GM21717 (cell line): Measurements from ENCODE around the gene CD164L2.

Experiments used
- ATAC-seq: cut with Tn5 transposase; IDR thresholded peaks from one replicate; pipeline ENCODE4 v1.9.1; 2021; ENCODE audit warnings: mild to moderate bottlenecking, moderate library complexity; ENCODE audit not compliant: unreplicated experiment

The CD164L2 gene

GRCh38 chr1:27349784-27350662, 33.1 kb downstream of the CD164L2 start:
- no peak for ATAC-seq

DNA sequence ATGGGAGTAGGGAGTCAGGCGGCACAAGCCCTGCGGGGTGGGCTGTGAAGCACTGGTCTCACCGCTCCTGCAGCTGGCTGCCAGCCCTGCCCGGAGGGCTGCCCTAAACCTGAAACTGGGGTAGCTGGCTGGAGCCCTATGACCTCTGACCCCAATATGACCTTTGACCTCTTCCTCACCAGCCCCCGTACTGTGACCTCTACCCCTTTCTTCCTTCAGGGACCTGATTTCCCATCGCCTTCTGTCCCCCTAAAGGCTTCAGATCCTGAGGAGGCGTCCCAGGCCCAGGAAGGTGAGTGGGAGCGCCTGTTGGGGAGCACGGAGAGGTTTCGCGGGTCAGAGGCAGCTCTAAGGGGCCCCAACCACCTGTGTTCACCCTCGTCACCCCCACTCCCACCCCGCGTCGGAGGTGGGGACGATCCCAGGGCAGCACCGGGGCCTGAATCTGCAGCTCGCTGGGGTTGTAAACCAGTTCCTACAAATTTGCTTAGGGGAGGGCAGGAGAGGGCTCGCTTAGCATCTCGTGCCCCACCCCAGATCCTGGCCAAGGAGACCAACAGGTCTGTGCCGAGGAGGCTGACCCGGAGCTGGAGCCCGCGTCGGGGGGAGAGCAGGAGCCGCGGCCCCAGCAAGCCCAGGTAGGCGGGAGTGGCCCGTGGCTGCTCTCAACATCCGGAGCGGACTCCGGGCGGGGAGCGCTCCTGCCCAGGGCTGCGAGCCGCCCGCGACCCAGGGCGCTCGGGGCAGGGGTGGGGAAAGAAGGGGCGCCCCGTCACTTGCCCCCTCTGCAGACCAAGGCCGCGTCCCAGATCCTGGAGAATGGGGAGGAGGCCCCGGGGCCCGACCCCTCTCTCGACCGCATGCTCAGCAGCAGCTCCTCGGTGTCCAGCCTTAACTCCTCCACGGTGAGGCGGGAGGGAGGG, 34.0 kb downstream of the CD164L2 start:
- ATAC-seq: no peak

- no peak for ATAC-seq
Observed at GRCh38 chr1:27346991-27347624, 36.0 kb downstream of the CD164L2 start.

DNA sequence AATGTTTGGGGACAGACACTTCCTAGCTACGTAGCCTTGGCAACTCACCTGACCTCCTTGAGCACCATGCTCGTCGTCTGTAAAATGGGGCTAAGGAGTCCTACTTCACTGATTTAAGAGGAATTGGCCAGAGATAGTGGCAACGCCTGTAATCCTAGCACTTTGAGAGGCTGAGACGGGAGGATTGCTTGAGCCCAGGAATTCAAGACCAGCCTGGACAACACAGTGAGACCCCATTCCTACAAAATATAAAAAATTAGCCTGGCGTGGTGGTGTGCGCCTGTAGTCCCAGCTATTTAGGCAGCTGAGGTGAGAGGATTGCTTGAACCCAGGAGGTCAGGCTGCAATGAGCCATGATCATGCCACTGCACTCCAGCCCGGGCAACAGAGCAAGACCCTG, 36.8 kb downstream of the CD164L2 start:
- ATAC-seq: no peak

GRCh38 chr1:27345272-27345671, 37.9 kb downstream of the CD164L2 start:
- no peak for ATAC-seq

- ATAC-seq: no peak
Observed at GRCh38 chr1:27343639-27344025, 39.5 kb downstream of the CD164L2 start.

- peak; percentile 39 for ATAC-seq
Observed at GRCh38 chr1:27342778-27343638, 40.1 kb downstream of the CD164L2 start.

GRCh38 chr1:27342391-27342777, 40.7 kb downstream of the CD164L2 start:
- peak; percentile 15 for ATAC-seq

DNA sequence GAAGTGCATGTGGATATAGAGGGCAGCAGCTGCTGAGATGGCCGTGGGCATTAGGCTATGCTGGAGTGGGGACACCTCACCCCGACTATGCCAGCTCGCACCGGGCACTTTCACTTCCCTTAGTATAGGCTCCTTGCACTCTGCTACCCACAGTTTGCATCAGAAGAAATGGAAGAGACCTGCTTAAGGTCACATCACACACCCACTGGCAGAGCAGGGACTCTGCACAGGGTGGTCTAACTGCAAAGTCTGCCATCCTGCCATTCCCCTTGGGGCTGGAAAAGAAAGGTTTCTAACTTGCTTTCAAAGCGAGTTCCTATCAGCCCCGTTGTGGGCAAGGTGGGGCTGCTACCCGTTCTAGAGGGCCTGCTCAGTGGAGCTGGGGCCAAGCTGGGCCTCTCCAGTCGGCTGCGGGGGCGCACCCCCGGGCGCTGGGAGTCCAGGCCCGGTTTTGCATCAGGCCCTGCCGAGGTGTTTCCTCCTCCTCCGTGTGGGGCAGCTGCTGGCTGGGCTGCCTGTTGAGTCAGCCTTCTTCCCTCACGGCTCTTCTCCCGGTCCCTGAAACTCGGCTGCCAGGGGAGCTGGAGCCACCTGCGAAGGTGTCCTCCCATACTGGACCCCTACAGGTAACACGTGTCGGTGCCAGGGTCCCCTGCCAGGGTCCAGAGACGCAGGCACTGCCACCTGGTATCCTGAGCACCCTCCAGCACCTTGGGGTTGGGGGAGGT, 41.4 kb downstream of the CD164L2 start, which contains the start of gene SYTL1:
TSS of gene SYTL1 (plus strand) at position 498 of the 728 bp plus-strand sequence. CDS start 3,313 bp downstream, outside the sequence.
- ATAC-seq: peak; percentile 48

GRCh38 chr1:27339213-27339612, 43.9 kb downstream of the CD164L2 start:
- ATAC-seq: no peak

DNA sequence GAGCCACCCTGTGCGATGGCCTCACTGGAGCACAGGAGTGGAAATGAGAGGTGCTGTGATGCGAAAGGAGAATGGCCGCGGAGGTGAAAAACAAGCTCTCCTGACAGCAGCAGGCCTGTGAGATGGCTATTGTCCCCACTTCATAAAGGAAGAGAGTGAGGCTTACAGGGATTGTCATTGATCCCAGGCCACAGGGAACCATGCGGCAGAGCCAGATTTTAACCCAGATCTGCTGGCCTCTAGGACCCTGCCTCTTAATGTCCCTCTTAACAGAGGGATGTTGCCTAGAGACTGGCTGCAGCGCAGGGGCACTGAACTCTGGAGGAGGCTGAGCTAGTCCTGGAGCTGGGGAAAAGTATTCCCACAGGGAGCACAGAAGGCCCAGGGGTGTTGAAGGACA, 44.4 kb downstream of the CD164L2 start:
- ATAC-seq: no peak

GRCh38 chr1:27336756-27337155, 46.4 kb downstream of the CD164L2 start:
- ATAC-seq: no peak

GRCh38 chr1:27335506-27336422, 47.4 kb downstream of the CD164L2 start:
- no peak for ATAC-seq

DNA sequence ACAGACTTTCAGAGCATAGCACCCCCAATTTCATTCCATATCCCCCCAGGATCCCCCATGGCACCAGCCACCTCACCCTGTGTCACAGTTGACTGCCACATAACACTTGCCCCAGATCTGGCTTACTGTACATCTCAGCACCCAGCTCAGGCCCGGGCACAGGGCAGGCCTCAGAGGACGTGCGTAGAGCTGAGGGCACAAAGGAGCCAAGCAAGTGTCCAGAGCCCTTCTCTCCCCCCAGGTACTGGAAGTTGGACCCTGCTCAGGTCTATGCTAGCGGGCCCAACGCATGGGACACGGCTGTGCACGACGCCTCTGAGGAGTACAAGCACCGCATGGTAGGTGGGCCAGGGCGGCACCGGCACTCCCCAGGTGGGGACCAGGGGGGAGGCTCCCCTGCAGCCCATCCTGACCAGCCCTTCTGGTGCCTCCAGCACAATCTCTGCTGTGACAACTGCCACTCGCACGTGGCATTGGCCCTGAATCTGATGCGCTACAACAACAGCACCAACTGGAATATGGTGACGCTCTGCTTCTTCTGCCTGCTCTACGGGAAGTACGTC, 49.3 kb downstream of the CD164L2 start:
- no peak for ATAC-seq

DNA sequence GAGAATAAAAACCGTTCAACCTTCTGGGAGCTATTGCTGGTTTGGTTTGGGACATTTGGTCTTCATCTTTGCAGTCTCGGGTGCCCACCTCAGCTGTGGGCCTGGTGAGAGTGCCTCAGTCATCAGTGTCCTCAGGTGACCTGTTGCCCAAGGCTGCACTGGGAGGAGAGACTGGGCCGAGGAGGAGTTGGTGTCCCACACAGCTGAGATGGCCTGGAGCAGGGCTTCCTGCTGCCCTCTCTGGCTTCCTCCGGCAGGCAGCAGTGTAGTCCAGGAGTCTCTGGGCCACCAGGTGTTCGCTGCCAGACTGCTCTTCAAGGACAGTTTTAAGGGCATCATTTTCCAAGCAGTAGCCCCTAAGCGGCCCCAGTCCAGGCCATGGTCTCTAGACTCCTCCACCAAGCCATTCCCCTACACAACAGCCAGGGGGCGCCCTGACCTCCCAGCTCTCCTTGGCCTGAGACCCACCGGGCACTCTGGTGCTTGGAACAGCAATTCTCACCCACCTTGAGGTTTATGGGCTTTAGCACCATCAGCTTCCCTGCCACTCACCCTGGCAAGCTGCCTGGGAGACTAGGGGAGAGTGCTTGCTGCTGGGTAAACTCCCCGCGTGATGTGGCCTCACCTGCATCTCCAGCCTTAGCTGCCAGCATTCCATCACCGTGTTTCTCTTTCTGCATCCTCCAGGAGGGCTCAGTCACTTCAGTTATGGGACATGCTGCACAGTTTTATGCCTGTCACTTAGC, 50.4 kb downstream of the CD164L2 start:
- ATAC-seq: no peak

GRCh38 chr1:27331922-27332321, 51.2 kb downstream of the CD164L2 start:
- no peak for ATAC-seq

DNA sequence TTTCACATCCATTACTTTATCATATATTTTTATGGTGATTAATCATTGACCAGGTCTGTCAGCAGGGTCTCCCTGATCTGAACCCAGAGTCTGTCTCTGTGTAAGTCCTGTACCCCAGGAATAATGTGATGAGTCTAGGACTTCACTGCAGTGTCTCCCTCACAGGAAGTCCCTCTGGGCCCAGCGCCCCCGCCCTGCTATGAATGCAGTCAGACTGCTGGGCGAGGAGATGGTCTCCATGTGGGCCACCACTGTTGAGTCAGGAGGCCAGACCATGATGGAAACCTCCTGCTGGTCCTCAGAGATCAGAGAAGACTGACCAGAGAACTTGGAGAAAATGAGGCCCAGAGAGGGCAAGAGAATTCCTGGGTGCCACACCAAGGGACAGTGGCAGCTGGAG, 51.7 kb downstream of the CD164L2 start:
- no peak for ATAC-seq
